Right lobe of liver (tissue), 6 donors: ENCODE results near the gene LRP1. TPM values are rescaled to one million over a fixed set of nuclear protein-coding genes. Genes with fewer than 3 reads are reported as not detected.

Source experiments
- ATAC-seq, 4 donors: fragments of 200-7000 bp; cut with Tn5 transposase; one replicate each; pipeline ENCODE4 v1.9.1; 2020; ENCODE audit warnings: mild to moderate bottlenecking in 4 of 4, moderate library complexity in 4 of 4
- DNase-seq, 3 donors: peaks; one replicate each; pipeline ENCODE4 v3.0.0-alpha.2; 2020
- H3K27ac ChIP-seq, 3 donors: fragments of 200-600 bp; one replicate each; pipeline ENCODE4 v1.8.0; 2022
- H3K27me3 ChIP-seq, 2 donors: fragments of 200-600 bp; one replicate each; pipeline ENCODE4 v1.8.0; 2022
- H3K36me3 ChIP-seq, 4 donors: fragments of 200-600 bp; sonication (generic) in 1 of 4; one replicate each; pipeline versions ENCODE4 v1.5.1 to v1.8.0; 2017 to 2022; ENCODE audit warnings: control low read depth in 1 of 4
- H3K4me1 ChIP-seq, 4 donors: fragments of 200-600 bp; sonication (generic) in 1 of 4; one replicate each; pipeline versions ENCODE4 v1.5.1 to v1.8.0; 2017 to 2022; ENCODE audit warnings: control low read depth in 1 of 4
- H3K4me3 ChIP-seq, 3 donors: fragments of 200-600 bp; one replicate each; pipeline ENCODE4 v1.8.0; 2022
- H3K9me3 ChIP-seq, 4 donors: fragments of 200-600 bp; sonication (generic) in 1 of 4; one replicate each; pipeline versions ENCODE4 v1.5.1 to v1.8.0; 2017 to 2022; ENCODE audit warnings: control low read depth in 1 of 4
- CTCF ChIP-seq, 4 donors: fragments of 200-600 bp in 3 of 4; fragments of 450-650 bp in 1 of 4; IDR thresholded peaks; one replicate each; pipeline versions ENCODE4 v1.5.1 to v1.8.0; 2016 to 2022; ENCODE audit warnings: antibody characterized with exemption in 4 of 4, mild to moderate bottlenecking in 2 of 4
- POLR2A ChIP-seq: fragments of 450-650 bp; IDR thresholded peaks from one replicate; pipeline ENCODE4 v1.6.1; 2017; ENCODE audit warnings: antibody characterized with exemption, mild to moderate bottlenecking
- WGBS: methylation state at CpG from one replicate; pipeline ENCODE4 v1.1.6; 2018; ENCODE audit warnings: low coverage, low lambda C conversion rate; ENCODE audit not compliant: insufficient coverage; ENCODE audit errors: missing lambda C conversion rate; 5-methylcytosine and 5-hydroxymethylcytosine counted together
- intact Hi-C, 2 donors: fragments of 100-400 bp; cut with DNase I; formaldehyde crosslinking; loops; one replicate each; pipeline versions ENCODE4 v1.11.2 to v1.14.1; 2022
- total RNA-seq, 6 experiments: library from RNA; depleted of rRNA in 2 of 6; stranded (reverse); fragments of >200 nt in 2 of 6; fragmentation: NEBNext Ultra II Directional in 3 of 6; extraction: Animal tissue kit (Norgen Biotek cat#: 25700) in 3 of 6; gene quantifications; one replicate each; pipeline versions ENCODE4 v1.1.0 to v1.2.4, GENCODE V29; 2016 to 2023
- donor health status: DM: no; HTN: yes; CAD: no.
- donor health status: DM: no; HTN: no; CAD: no.
- donor health status: DM: no; HTN: no; CAD: no.
- donor health status: DM: no; HTN: yes; CAD: no.
- donor health status: DM: no; HTN: yes; CAD: no.

Gene LRP1
- total RNA-seq, 6 experiments from 2014 or later: 268 to 387 (median 301) TPM

GRCh38 chr12:57171668-57172067, 43.4 kb downstream of the LRP1 start:
- no peaks in the 10 kb centered on the region for H3K27me3 ChIP-seq
- no peak for TF ChIP-seq CTCF (IDR thresholded peaks at IDR 0.05)
- TF ChIP-seq POLR2A: no peak
- ATAC-seq (peak in 1 of 4 donors; percentile 4), DNase-seq (no peak)
- intact Hi-C loops: no loop called here
- no peak overlapping the region for H3K4me3 ChIP-seq
- WGBS: 63% methylated on average over 1 of the region's 4 CpGs
- H3K4me1 ChIP-seq: no peaks in the 10 kb centered on the region
- H3K27ac ChIP-seq: no peak overlapping the region
- peaks cover 0 to 91% (median 59%) of the 10 kb centered on the region in 4 donors for H3K36me3 ChIP-seq
- no peaks in the 10 kb centered on the region for H3K9me3 ChIP-seq

GRCh38 chr12:57173089-57173488, 44.8 kb downstream of the LRP1 start:
- TF ChIP-seq CTCF (IDR thresholded peaks at IDR 0.05) (peak; percentile 43 to 53 (median 50)), POLR2A (no peak)

GRCh38 chr12:57173683-57174082, 45.4 kb downstream of the LRP1 start:
- H3K4me3 ChIP-seq: no peak overlapping the region
- DNase-seq: peak in 1 of 3 donors; percentile 51
- no peaks in the 10 kb centered on the region for H3K27me3 ChIP-seq
- H3K27ac ChIP-seq: no peak overlapping the region
- H3K9me3 ChIP-seq: no peaks in the 10 kb centered on the region
- H3K36me3 ChIP-seq: peaks cover 0 to 90% (median 60%) of the 10 kb centered on the region in 4 donors
- no peaks in the 10 kb centered on the region for H3K4me1 ChIP-seq
- TF ChIP-seq CTCF (IDR thresholded peaks at IDR 0.05) (no peak), POLR2A (no peak)
- ATAC-seq: no peak
- intact Hi-C loops: no loop called here
- 85% methylated on average over 7 of the region's 14 CpGs for WGBS

More at GRCh38 chr12:57173089-57173488, 44.8 kb downstream of the LRP1 start:
- peak; percentile 26 to 49 (median 32) for ATAC-seq
- no peak for DNase-seq
- no peaks in the 10 kb centered on the region for H3K27me3 ChIP-seq
- no peak overlapping the region for H3K4me3 ChIP-seq
- H3K4me1 ChIP-seq: no peaks in the 10 kb centered on the region
- WGBS: 43% methylated on average over 6 of the region's 11 CpGs
- H3K9me3 ChIP-seq: no peaks in the 10 kb centered on the region
- H3K36me3 ChIP-seq: peaks cover 0 to 91% (median 58%) of the 10 kb centered on the region in 4 donors
- no peak overlapping the region for H3K27ac ChIP-seq
- intact Hi-C loops: no loop called here

DNA sequence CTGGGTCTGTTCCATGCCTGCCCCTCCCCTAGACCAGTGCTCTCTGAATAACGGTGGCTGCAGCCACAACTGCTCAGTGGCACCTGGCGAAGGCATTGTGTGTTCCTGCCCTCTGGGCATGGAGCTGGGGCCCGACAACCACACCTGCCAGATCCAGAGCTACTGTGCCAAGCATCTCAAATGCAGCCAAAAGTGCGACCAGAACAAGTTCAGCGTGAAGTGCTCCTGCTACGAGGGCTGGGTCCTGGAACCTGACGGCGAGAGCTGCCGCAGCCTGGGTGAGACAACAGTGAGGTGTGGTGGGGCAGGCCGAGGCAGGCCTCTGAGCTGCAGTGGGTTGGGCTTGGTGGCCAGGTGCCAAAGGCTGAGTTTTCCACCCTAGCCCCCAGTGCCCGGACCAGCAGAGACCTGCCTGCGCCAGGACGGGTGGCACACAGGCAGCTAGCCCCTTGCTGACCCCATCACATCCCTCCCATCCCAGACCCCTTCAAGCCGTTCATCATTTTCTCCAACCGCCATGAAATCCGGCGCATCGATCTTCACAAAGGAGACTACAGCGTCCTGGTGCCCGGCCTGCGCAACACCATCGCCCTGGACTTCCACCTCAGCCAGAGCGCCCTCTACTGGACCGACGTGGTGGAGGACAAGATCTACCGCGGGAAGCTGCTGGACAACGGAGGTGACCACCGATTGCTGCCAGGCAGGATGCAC, 47.3 kb downstream of the LRP1 start:
- no peak for TF ChIP-seq POLR2A
- peak; percentile 50 to 64 (median 60) for TF ChIP-seq CTCF (IDR thresholded peaks at IDR 0.05)
- Histone ChIP-seq H3K36me3 (peaks cover 0 to 90% (median 63%) of the 10 kb centered on the region in 4 donors), H3K4me1 (no peaks in the 10 kb centered on the region), H3K27ac (no peak overlapping the region), H3K9me3 (no peaks in the 10 kb centered on the region), H3K4me3 (no peak overlapping the region), H3K27me3 (no peaks in the 10 kb centered on the region)
- intact Hi-C loops: no loop called here
- WGBS: 71% methylated on average over 15 of the region's 29 CpGs
- ATAC-seq (peak; percentile 30 to 58 (median 48)), DNase-seq (peak; percentile 66 to 77 (median 72))
